DND-41 (cell line): ENCODE results near the gene HMCN2.
"Not testable (repeated sequence)": the region's sequence is repeated elsewhere in the genome, so short reads cannot be mapped to it uniquely, and the experiment has no call there.

Experiments used
- ATAC-seq: fragments of 200-7000 bp; cut with Tn5 transposase; 3 replicates; pipeline ENCODE4 v1.9.1; 2021; ENCODE audit warnings: low read depth; ENCODE audit not compliant: insufficient read depth
- DNase-seq: peaks from one replicate; pipeline ENCODE4 v3.0.0-alpha.2; 2020
- H2AFZ ChIP-seq: 2 replicates; pipeline ENCODE4 v1.6.0; 2012; ENCODE audit warnings: low read depth, low read length
- H3K27ac ChIP-seq: 2 replicates; pipeline ENCODE4 v1.5.1; 2012; ENCODE audit warnings: low read length, inconsistent platforms
- H3K27me3 ChIP-seq: fragments of 200-600 bp; sonication (generic); 2 replicates; pipeline ENCODE4 v1.6.0; 2012; ENCODE audit warnings: low read length, mild to moderate bottlenecking, inconsistent platforms; ENCODE audit not compliant: insufficient read depth, poor library complexity
- H3K36me3 ChIP-seq: 2 replicates; pipeline ENCODE4 v1.5.1; 2012; ENCODE audit warnings: low read length, inconsistent platforms; ENCODE audit not compliant: insufficient read depth
- H3K4me1 ChIP-seq: 2 replicates; pipeline ENCODE4 v1.5.1; 2012; ENCODE audit warnings: mild to moderate bottlenecking, low read length; ENCODE audit not compliant: insufficient read depth
- H3K4me2 ChIP-seq: 2 replicates; pipeline ENCODE4 v1.6.0; 2012; ENCODE audit warnings: mild to moderate bottlenecking, moderate library complexity, low read length, inconsistent platforms; ENCODE audit not compliant: insufficient read depth
- H3K4me3 ChIP-seq, 2 experiments: fragments of 200-600 bp in 1 of 2; shearing (Covaris generic) in 1 of 2; 2 replicates each; pipeline ENCODE4 v1.5.1; 2012 to 2016; ENCODE audit warnings: inconsistent platforms in 2 of 2, low read length in 2 of 2, mild to moderate bottlenecking in 2 of 2, low read depth in 1 of 2, moderate library complexity in 1 of 2
- H3K79me2 ChIP-seq: 2 replicates; pipeline ENCODE4 v1.6.0; 2012; ENCODE audit warnings: low read length, inconsistent platforms; ENCODE audit not compliant: insufficient read depth
- H3K9ac ChIP-seq: 2 replicates; pipeline ENCODE4 v1.6.0; 2012; ENCODE audit warnings: low read depth, mild to moderate bottlenecking, inconsistent platforms, low read length, moderate library complexity
- H3K9me3 ChIP-seq: 2 replicates; pipeline ENCODE4 v1.5.1; 2012; ENCODE audit warnings: low read length, moderate library complexity, mild to moderate bottlenecking, inconsistent platforms; ENCODE audit not compliant: insufficient read depth, severe bottlenecking
- H4K20me1 ChIP-seq: 2 replicates; pipeline ENCODE4 v1.6.0; 2012; ENCODE audit warnings: low read length; ENCODE audit not compliant: insufficient read depth
- EZH2 ChIP-seq: IDR thresholded peaks from 3 replicates; pipeline ENCODE4 v1.6.1; 2012; ENCODE audit warnings: borderline replicate concordance, low read depth, mild to moderate bottlenecking, moderate library complexity, low read length, inconsistent platforms; ENCODE audit not compliant: severe bottlenecking
- TF ChIP-seq, protein P1 (sequence below): IDR thresholded peaks from 2 replicates; pipeline ENCODE4 v1.5.1; 2012; ENCODE audit warnings: borderline replicate concordance, low read length, moderate library complexity, mild to moderate bottlenecking; ENCODE audit not compliant: poor library complexity, severe bottlenecking; ENCODE audit errors: extremely low read depth

Gene HMCN2

DNA sequence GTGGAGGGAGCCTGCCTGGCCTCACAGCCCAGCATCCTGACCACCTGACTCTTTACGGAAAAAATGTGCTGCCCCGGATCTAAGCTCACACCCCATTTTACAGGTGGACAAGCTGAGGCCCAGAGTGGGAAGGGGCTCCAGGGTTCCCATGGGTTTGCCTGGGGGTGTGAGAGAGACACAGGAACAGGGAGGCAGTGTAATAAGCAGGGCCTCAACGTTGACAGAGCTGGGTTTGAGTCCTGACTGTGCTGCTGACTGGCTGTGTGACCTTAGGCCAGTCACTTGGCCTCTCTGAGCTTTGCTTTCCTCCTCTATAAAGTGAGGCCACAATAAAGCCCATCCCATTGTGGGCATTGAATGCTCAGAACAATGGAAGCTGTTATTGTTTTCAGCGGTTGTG is 73.7 kb downstream of the HMCN2 start:
- no peaks in the 10 kb centered on the region for H3K27me3 ChIP-seq
- TF ChIP-seq, protein P1, sequence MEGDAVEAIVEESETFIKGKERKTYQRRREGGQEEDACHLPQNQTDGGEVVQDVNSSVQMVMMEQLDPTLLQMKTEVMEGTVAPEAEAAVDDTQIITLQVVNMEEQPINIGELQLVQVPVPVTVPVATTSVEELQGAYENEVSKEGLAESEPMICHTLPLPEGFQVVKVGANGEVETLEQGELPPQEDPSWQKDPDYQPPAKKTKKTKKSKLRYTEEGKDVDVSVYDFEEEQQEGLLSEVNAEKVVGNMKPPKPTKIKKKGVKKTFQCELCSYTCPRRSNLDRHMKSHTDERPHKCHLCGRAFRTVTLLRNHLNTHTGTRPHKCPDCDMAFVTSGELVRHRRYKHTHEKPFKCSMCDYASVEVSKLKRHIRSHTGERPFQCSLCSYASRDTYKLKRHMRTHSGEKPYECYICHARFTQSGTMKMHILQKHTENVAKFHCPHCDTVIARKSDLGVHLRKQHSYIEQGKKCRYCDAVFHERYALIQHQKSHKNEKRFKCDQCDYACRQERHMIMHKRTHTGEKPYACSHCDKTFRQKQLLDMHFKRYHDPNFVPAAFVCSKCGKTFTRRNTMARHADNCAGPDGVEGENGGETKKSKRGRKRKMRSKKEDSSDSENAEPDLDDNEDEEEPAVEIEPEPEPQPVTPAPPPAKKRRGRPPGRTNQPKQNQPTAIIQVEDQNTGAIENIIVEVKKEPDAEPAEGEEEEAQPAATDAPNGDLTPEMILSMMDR = no peak
- no peak for TF ChIP-seq EZH2
- H3K9ac ChIP-seq = no peak overlapping the region
- no peak for DNase-seq
- ATAC-seq = no peak
- no peak overlapping the region for H3K27ac ChIP-seq
- H2AFZ ChIP-seq = no peak overlapping the region
- H3K4me1 ChIP-seq = no peaks in the 10 kb centered on the region
- no peak overlapping the region for H3K4me2 ChIP-seq
- H4K20me1 ChIP-seq = no peaks in the 10 kb centered on the region; the same call in 1 of the 2 replicates
- no peak overlapping the region for H3K4me3 ChIP-seq
- H3K79me2 ChIP-seq = no peaks in the 10 kb centered on the region
- H3K9me3 ChIP-seq = no peaks in the 10 kb centered on the region
- H3K36me3 ChIP-seq = no peaks in the 10 kb centered on the region

DNA sequence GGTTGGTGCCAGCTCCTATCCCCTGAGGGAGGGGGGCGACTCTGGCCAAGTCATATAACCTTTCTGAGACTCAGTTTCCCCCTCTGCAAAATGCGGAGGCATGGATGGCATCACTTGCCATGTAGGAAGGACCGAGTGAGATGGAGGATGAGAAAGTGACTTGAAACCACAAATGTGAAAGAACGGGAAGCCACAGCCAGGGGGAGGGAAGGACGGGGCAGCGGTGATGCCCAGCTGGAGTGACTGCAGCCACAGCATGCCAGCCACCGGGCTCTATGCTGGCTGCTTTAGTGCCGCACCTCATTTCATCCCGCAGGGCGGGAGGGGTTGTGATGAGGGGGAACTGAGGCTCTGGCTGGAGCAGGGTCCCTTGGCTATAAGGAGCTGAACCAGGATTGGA is 74.5 kb downstream of the HMCN2 start:
- TF ChIP-seq, protein P1 = no peak
- TF ChIP-seq EZH2 = no peak
- H3K9me3 ChIP-seq = no peaks in the 10 kb centered on the region
- no peaks in the 10 kb centered on the region for H3K27me3 ChIP-seq
- H4K20me1 ChIP-seq = no peaks in the 10 kb centered on the region; the same call in 1 of the 2 replicates
- no peak overlapping the region for H3K4me3 ChIP-seq
- no peaks in the 10 kb centered on the region for H3K36me3 ChIP-seq
- H3K27ac ChIP-seq = no peak overlapping the region
- H3K79me2 ChIP-seq = no peaks in the 10 kb centered on the region
- H3K4me2 ChIP-seq = no peak overlapping the region
- no peak overlapping the region for H3K9ac ChIP-seq
- H2AFZ ChIP-seq = no peak overlapping the region
- no peak for ATAC-seq
- H3K4me1 ChIP-seq = no peaks in the 10 kb centered on the region
- no peak for DNase-seq

DNA sequence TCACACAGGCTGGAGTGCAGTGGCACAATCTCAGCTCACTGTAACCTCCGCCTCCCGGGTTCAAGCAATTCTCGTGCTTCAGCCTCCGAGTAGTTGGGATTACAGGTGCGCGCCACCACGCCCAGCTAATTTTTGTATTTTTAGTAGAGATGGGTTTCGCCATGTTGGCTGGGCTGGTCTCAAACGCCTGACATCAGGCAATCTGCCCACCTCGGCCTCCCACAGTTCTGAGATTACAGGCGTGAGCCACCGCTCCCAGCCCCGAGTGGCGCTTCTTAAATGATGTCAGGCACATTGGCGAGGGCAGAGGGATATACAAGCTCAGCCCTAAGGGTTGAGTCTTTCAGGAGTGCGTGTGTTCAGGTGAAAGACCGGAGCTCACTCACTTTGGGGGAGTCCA is 75.0 kb downstream of the HMCN2 start:
- ATAC-seq = not testable (repeated sequence)

DNA sequence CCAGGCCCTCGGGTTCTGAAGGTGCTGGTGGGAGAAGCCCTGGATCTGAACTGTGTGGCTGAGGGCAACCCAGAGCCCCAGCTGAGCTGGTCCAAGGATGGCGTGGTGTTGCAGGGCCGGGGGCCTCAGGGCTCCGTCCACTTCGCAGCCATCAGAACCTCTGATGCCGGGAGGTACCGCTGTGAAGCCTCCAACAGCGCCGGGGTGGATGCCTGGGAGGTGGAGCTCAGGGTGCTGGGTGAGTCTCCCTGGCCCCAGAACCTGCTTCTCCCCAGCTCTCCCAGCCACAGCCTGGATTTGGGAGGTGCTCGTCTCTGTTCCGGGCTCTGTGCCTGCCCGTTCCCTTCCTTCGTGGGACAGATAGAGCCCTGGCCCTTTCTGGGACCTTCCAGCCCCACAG is 75.6 kb downstream of the HMCN2 start:
- Histone ChIP-seq H3K4me1 (no peaks in the 10 kb centered on the region), H3K9ac (no peak overlapping the region), H3K27ac (no peak overlapping the region), H3K27me3 (no peaks in the 10 kb centered on the region), H3K4me3 (no peak overlapping the region), H3K36me3 (no peaks in the 10 kb centered on the region), H3K79me2 (no peaks in the 10 kb centered on the region), H4K20me1 (no peaks in the 10 kb centered on the region; the same call in 1 of the 2 replicates), H3K9me3 (no peaks in the 10 kb centered on the region), H3K4me2 (no peak overlapping the region), H2AFZ (no peak overlapping the region)
- TF ChIP-seq, protein P1 = no peak
- no peak for TF ChIP-seq EZH2
- DNase-seq = no peak
- no peak for ATAC-seq

More for the DNA sequence above, 75.0 kb downstream of the HMCN2 start:
- not testable (repeated sequence) for H3K4me1 ChIP-seq, DNase-seq, H3K36me3 ChIP-seq, H3K27ac ChIP-seq, H2AFZ ChIP-seq, H3K4me3 ChIP-seq, H3K9me3 ChIP-seq, H3K27me3 ChIP-seq, H3K4me2 ChIP-seq, H4K20me1 ChIP-seq, H3K79me2 ChIP-seq, H3K9ac ChIP-seq
